ENCODE measurements around the gene TTC14. TPM values are rescaled to one million over a fixed set of nuclear protein-coding genes. Genes with fewer than 3 reads are reported as not detected.

TTC14 gene
- total and polyA plus RNA-seq, 2 of the 8 experiments (the other 6 are each of a cell fraction or from before 2014, with no cell fraction given) = 10.2 to 22.3 TPM

GRCh38 chr3:180595559-180595935, 6.4 kb upstream of the TTC14 start:
- no peak for FAIRE-seq
- H3K4ac ChIP-seq (replicated peaks; ENCODE audit: insufficient read length, low read depth, low read length) = no peak overlapping the region
- H3K4me1 ChIP-seq (replicated peaks in 1 of 4; ENCODE audit: control insufficient read depth in 3 of 4, insufficient read depth in 4 of 4, low read length in 3 of 4) = no peaks in the 10 kb centered on the region
- H2BK5ac ChIP-seq (ENCODE audit: low read depth, low read length) = no peak overlapping the region
- no peak overlapping the region for H4K91ac ChIP-seq (replicated peaks; ENCODE audit: insufficient read length, low read length)
- no peaks in the 10 kb centered on the region for H3K79me1 ChIP-seq (ENCODE audit: low read depth, low read length)
- no peak overlapping the region for H4K5ac ChIP-seq (ENCODE audit: insufficient read length, low read depth, low read length)
- H2BK12ac ChIP-seq (ENCODE audit: low read depth, low read length) = no peak overlapping the region
- no peak overlapping the region for H4K8ac ChIP-seq (ENCODE audit: extremely low read depth, insufficient read depth, low read length)
- no peaks in the 10 kb centered on the region for H3K79me2 ChIP-seq (ENCODE audit: control insufficient read depth in 1 of 2, insufficient read depth in 2 of 2, low read length in 2 of 2)
- no peaks in the 10 kb centered on the region for H3K36me3 ChIP-seq (ENCODE audit: control insufficient read depth in 2 of 4, insufficient read depth in 4 of 4, low read length in 3 of 4)
- H3K9me3 ChIP-seq (ENCODE audit: insufficient read depth in 2 of 2, low read depth in 1 of 2, low read length in 1 of 2) = no peaks in the 10 kb centered on the region
- H3K4me3 ChIP-seq (ENCODE audit: extremely low read depth in 1 of 4, insufficient read depth in 2 of 4, low read depth in 3 of 4, low read length in 4 of 4) = no peak overlapping the region
- no peak overlapping the region for H3K4me2 ChIP-seq (ENCODE audit: insufficient read depth in 1 of 2, low read depth in 2 of 2, low read length in 2 of 2)
- ChIA-PET POLR2A (ENCODE audit: partially characterized antibody) (no interaction called here), CTCF (ENCODE audit: partially characterized antibody) (interaction anchor here (0.6 to 2.0 kb wide), 25 partner anchors 9 to 845 kb away, joined by 3 to 12 read pairs (median 3); no protein-coding TSS in a partner anchor)
- H3K23ac ChIP-seq (ENCODE audit: insufficient read length) = no peak overlapping the region
- H2BK120ac ChIP-seq (replicated peaks; ENCODE audit: low read depth, low read length) = no peak overlapping the region
- peaks cover 2% of the 10 kb centered on the region; the same call in 1 of the 2 replicates for H3K23me2 ChIP-seq (ENCODE audit: low read depth, low read length)
- H2AK5ac ChIP-seq (ENCODE audit: low read depth, low read length) = no peak overlapping the region
- no peak overlapping the region for H3K9ac ChIP-seq (replicated peaks in 1 of 4; ENCODE audit: extremely low read depth in 1 of 4, low read depth in 3 of 4, low read length in 3 of 4)
- no peak overlapping the region for H3K14ac ChIP-seq (ENCODE audit: insufficient read length)
- H3K56ac ChIP-seq (replicated peaks; ENCODE audit: insufficient read length, low read depth, low read length) = no peak overlapping the region
- TF ChIP-seq POU5F1 (IDR thresholded peaks at IDR 0.05; ENCODE audit: low read depth, low read length) (no peak), RAD21 (IDR thresholded peaks at IDR 0.05 in 1 of 2, conservative IDR thresholded peaks at IDR 0.05 in 1 of 2; ENCODE audit: low read depth in 2 of 2, low read length in 2 of 2) (no peak), SIX5 (IDR thresholded peaks at IDR 0.05; ENCODE audit: low read depth, low read length) (no peak), KDM1A (IDR thresholded peaks at IDR 0.05; ENCODE audit: borderline replicate concordance, low read length) (no peak), KDM5A (IDR thresholded peaks at IDR 0.05; ENCODE audit: low read length) (no peak), YY1 (IDR thresholded peaks at IDR 0.05; ENCODE audit: low read depth, low read length) (no peak), SRF (IDR thresholded peaks at IDR 0.05; ENCODE audit: low read depth, low read length) (no peak), TBP (IDR thresholded peaks at IDR 0.05; ENCODE audit: low read depth, low read length) (no peak), CHD2 (IDR thresholded peaks at IDR 0.05; ENCODE audit: low read length) (no peak), TAF7 (optimal IDR thresholded peaks at IDR 0.05; ENCODE audit: borderline replicate concordance, low read depth, low read length) (no peak), SP2 (IDR thresholded peaks at IDR 0.05; ENCODE audit: low read length) (no peak), RNF2 (IDR thresholded peaks at IDR 0.05; ENCODE audit: borderline replicate concordance, low read depth, low read length, missing control alignments, poor library complexity, severe bottlenecking) (no peak)
- DNase-seq (ENCODE audit: low read depth in 1 of 2, low spot score in 2 of 2) = no peak
- 80% methylated on average over 1 of the region's 1 CpG; no CpG with 5 or more reads in 1 of the 2 experiments for WGBS, 2 experiments (ENCODE audit: extremely low coverage in 1 of 2, insufficient coverage in 1 of 2, insufficient read length in 1 of 2, insufficient replicate concordance in 2 of 2, low coverage in 1 of 2, low lambda C conversion rate in 2 of 2, missing lambda C conversion rate in 1 of 2)
- H3K27ac ChIP-seq (ENCODE audit: low read depth, low read length) = no peak overlapping the region
- no peak overlapping the region for H2BK15ac ChIP-seq (ENCODE audit: low read length)
- no peaks in the 10 kb centered on the region for H4K20me1 ChIP-seq (replicated peaks in 1 of 2; ENCODE audit: control insufficient read depth in 1 of 2, insufficient read depth in 2 of 2, low read length in 2 of 2)
- no peak overlapping the region for H2AFZ ChIP-seq (ENCODE audit: low read length)
- H3K18ac ChIP-seq (ENCODE audit: extremely low read depth, low read length) = no peak overlapping the region
- H2BK20ac ChIP-seq (ENCODE audit: low read length) = no peak overlapping the region
- no peaks in the 10 kb centered on the region for H3K27me3 ChIP-seq (replicated peaks in 1 of 4; ENCODE audit: control insufficient read depth in 3 of 4, extremely low read depth in 1 of 4, insufficient read depth in 3 of 4, low read length in 3 of 4)
